Hematopoietic multipotent progenitor cell treated with erythropoietin and hydrocortisone succinate and interleukin-3 and kit ligand, for 6 days (in vitro differentiated cells): Measurements from ENCODE around the gene KPNA3.
A peak's percentile ranks its signal among the peaks of the same experiment; 100 is the strongest.

Experiments used
- DNase-seq: peaks from one replicate; pipeline ENCODE4 v3.0.0-alpha.2; 2015

Gene KPNA3

GRCh38 chr13:49669735-49670309 lies 122.7 kb downstream of the KPNA3 start:
- DNase-seq: peak; percentile 78

GRCh38 chr13:49667773-49668172 lies 124.7 kb downstream of the KPNA3 start:
- DNase-seq: no peak

- DNase-seq: no peak
Observed at GRCh38 chr13:49664606-49665005, 127.9 kb downstream of the KPNA3 start.

GRCh38 chr13:49657241-49657641 lies 135.2 kb downstream of the KPNA3 start:
- DNase-seq: no peak

- DNase-seq: no peak
Observed at GRCh38 chr13:49655906-49656305, 136.6 kb downstream of the KPNA3 start.

- no peak for DNase-seq
Observed at GRCh38 chr13:49654011-49654410, 138.5 kb downstream of the KPNA3 start.

GRCh38 chr13:49653478-49653877 lies 139.0 kb downstream of the KPNA3 start:
- DNase-seq: no peak

GRCh38 chr13:49652355-49653305 lies 139.9 kb downstream of the KPNA3 start:
- DNase-seq: peak; percentile 86

- DNase-seq: no peak
Observed at GRCh38 chr13:49651570-49652354, 140.7 kb downstream of the KPNA3 start.

GRCh38 chr13:49649963-49650312 lies 142.5 kb downstream of the KPNA3 start:
- DNase-seq: no peak
